Measurements from ENCODE around the gene AGBL1. TPM values are rescaled to one million over a fixed set of nuclear protein-coding genes. Genes with fewer than 3 reads are reported as not detected.

AGBL1 gene
- total and polyA plus RNA-seq, 2 donors (not counting 3 experiments of a cell fraction or from before 2014, with no cell fraction given), result not detected

DNA sequence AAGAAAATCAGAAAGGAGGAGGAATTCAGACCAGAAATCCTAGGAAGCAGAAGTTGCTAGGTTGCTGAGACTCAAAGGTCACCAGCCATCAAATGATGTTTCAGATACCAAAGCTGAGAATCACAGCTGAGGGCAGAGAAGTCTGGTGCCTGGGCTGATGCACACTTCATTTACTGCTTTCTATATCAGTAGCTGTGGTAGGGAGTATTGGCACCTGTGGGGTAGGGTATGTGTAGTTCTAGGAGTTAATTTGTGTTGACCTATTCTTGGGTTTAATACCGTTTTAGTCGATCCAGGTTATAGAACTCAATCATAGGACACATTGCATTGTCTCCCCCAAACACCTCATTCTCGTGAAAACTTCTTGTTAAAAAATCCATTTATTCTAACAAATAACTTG is 529.6 kb downstream of the AGBL1 start:
- intact Hi-C loops (cut with micrococcal nuclease), result no loop called here
- BruUV-seq (replicated peaks), result no TSS peak
- no peaks in the 10 kb centered on the region for H3K36me3 ChIP-seq (ENCODE audit: control insufficient read depth in 2 of 2, extremely low read depth in 1 of 2, insufficient read depth in 2 of 2, low read length in 2 of 2)
- no peaks in the 10 kb centered on the region for H3K27me3 ChIP-seq (ENCODE audit: control insufficient read depth in 2 of 2, insufficient read depth in 2 of 2, low read length in 2 of 2)
- no peaks in the 10 kb centered on the region for H3K79me2 ChIP-seq (ENCODE audit: control insufficient read depth, insufficient read depth, low read length)
- H3K9me3 ChIP-seq (replicated peaks; ENCODE audit: control insufficient read depth, insufficient read depth, low read length), result peaks cover 4% of the 10 kb centered on the region
- no peak overlapping the region for H3K4me2 ChIP-seq (ENCODE audit: insufficient read depth, low read length)
- H3K9me1 ChIP-seq (replicated peaks; ENCODE audit: control insufficient read depth, extremely low read depth, insufficient read depth, low read length), result no peaks in the 10 kb centered on the region
- FAIRE-seq (no peak), DNase-seq (ENCODE audit: low read depth, low spot score) (no peak)
- ChIA-PET CTCF (no interaction called here), POLR2A (no interaction called here)
- H3K4me1 ChIP-seq (ENCODE audit: control insufficient read depth, extremely low read depth, insufficient read depth, low read length), result no peaks in the 10 kb centered on the region
- dilution Hi-C loops (cut with MboI; ENCODE audit: extremely low pct_ligation_motif_present, low sequenced_read_pairs), result no loop called here
- H3K27ac ChIP-seq (ENCODE audit: insufficient read depth, low read depth, low read length), result no peak overlapping the region
- no peak overlapping the region for H3K9ac ChIP-seq (replicated peaks; ENCODE audit: extremely low read depth, insufficient read depth, low read length)
- TF ChIP-seq POLR2AphosphoS5 (IDR thresholded peaks at IDR 0.05; ENCODE audit: insufficient read depth, low read depth, low read length) (no peak), MYC (IDR thresholded peaks at IDR 0.05; ENCODE audit: low read depth, low read length) (no peak), GATA2 (IDR thresholded peaks at IDR 0.05; ENCODE audit: insufficient read depth, insufficient read length, low read depth, low read length) (no peak), FOS (IDR thresholded peaks at IDR 0.05; ENCODE audit: borderline replicate concordance, insufficient read depth, low read length) (no peak), POLR2A (IDR thresholded peaks at IDR 0.05; ENCODE audit: low read depth, low read length) (no peak), EZH2 (IDR thresholded peaks at IDR 0.05; ENCODE audit: borderline replicate concordance, low read depth, low read length, severe bottlenecking) (no peak), JUN (IDR thresholded peaks at IDR 0.05; ENCODE audit: borderline replicate concordance, insufficient read depth, insufficient read length, low read depth) (no peak)
- TF ChIP-seq, protein P1, sequence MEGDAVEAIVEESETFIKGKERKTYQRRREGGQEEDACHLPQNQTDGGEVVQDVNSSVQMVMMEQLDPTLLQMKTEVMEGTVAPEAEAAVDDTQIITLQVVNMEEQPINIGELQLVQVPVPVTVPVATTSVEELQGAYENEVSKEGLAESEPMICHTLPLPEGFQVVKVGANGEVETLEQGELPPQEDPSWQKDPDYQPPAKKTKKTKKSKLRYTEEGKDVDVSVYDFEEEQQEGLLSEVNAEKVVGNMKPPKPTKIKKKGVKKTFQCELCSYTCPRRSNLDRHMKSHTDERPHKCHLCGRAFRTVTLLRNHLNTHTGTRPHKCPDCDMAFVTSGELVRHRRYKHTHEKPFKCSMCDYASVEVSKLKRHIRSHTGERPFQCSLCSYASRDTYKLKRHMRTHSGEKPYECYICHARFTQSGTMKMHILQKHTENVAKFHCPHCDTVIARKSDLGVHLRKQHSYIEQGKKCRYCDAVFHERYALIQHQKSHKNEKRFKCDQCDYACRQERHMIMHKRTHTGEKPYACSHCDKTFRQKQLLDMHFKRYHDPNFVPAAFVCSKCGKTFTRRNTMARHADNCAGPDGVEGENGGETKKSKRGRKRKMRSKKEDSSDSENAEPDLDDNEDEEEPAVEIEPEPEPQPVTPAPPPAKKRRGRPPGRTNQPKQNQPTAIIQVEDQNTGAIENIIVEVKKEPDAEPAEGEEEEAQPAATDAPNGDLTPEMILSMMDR (IDR thresholded peaks at IDR 0.05; ENCODE audit: extremely low read depth in 1 of 2, insufficient read depth in 1 of 2, low read depth in 1 of 2, low read length in 2 of 2), result no peak
- TF ChIP-seq, protein P2, sequence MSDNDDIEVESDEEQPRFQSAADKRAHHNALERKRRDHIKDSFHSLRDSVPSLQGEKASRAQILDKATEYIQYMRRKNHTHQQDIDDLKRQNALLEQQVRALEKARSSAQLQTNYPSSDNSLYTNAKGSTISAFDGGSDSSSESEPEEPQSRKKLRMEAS (IDR thresholded peaks at IDR 0.05; ENCODE audit: insufficient read depth, insufficient read length), result no peak
- no peak overlapping the region for H2AFZ ChIP-seq (ENCODE audit: low read depth, low read length)
- H4K20me1 ChIP-seq (replicated peaks; ENCODE audit: control insufficient read depth, extremely low read depth, insufficient read depth, low read length), result no peaks in the 10 kb centered on the region
- H3K4me3 ChIP-seq (replicated peaks in 1 of 3; ENCODE audit: insufficient read depth in 1 of 3, low read depth in 1 of 3, low read length in 3 of 3), result no peak overlapping the region

All from endothelial cell of umbilical vein (primary cell).